HG02642 (cell line): ENCODE data around the gene HOXD13.

ENCODE experiments used
- ATAC-seq: cut with Tn5 transposase; IDR thresholded peaks from one replicate; pipeline ENCODE4 v1.9.1; 2021; ENCODE audit warnings: mild to moderate bottlenecking; ENCODE audit not compliant: unreplicated experiment, poor library complexity

The HOXD13 gene

GRCh38 chr2:176117162-176117822, 24.8 kb downstream of the HOXD13 start:
- ATAC-seq, result no peak

- no peak for ATAC-seq
Observed at GRCh38 chr2:176117823-176118371, 25.4 kb downstream of the HOXD13 start.

- ATAC-seq, result no peak
Observed at GRCh38 chr2:176118601-176119339, 26.2 kb downstream of the HOXD13 start.

GRCh38 chr2:176120364-176121189, 28.1 kb downstream of the HOXD13 start:
- ATAC-seq, result no peak

GRCh38 chr2:176121190-176122051, 28.9 kb downstream of the HOXD13 start:
- ATAC-seq, result no peak

- no peak for ATAC-seq
Observed at GRCh38 chr2:176122052-176122682, 29.6 kb downstream of the HOXD13 start.

GRCh38 chr2:176122683-176123410, 30.3 kb downstream of the HOXD13 start, which contains the start of gene HOXD9:
TSS of gene HOXD9 (plus strand) at chr2:176122719. CDS start at chr2:176122769, 50 bp downstream.
- ATAC-seq, result no peak

GRCh38 chr2:176123411-176124109, 31.0 kb downstream of the HOXD13 start:
- ATAC-seq, result no peak

GRCh38 chr2:176124110-176124946, 31.8 kb downstream of the HOXD13 start:
- ATAC-seq, result no peak

- ATAC-seq, result no peak
Observed at GRCh38 chr2:176124947-176125771, 32.6 kb downstream of the HOXD13 start.

GRCh38 chr2:176125772-176126054, 33.2 kb downstream of the HOXD13 start:
- no peak for ATAC-seq

GRCh38 chr2:176126929-176127773, 34.6 kb downstream of the HOXD13 start:
- no peak for ATAC-seq

GRCh38 chr2:176127774-176128072, 35.2 kb downstream of the HOXD13 start:
- no peak for ATAC-seq

GRCh38 chr2:176128172-176128981, 35.9 kb downstream of the HOXD13 start:
- ATAC-seq, result no peak
